ENCODE results near the gene OR7G2.

DNA sequence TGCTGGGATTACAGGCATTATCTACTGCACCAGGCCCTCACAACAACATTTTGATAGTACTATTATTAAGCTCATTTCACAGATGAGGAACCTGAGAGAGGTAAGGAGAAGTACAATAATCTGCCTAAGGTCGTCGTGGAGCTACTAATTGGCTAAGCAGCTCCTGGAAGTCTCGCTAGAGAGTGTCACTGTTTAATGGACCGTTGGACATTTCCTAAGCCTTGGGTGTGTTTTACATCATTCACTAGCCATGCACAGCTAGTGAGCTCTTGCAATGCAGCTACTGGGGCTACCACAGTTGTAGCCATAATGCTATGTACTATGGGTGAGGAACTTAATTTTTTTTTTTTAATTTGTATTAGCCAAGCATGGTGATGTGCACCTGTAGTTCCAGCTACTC lies 54.4 kb downstream of the OR7G2 start:
- TF ChIP-seq, protein P1, sequence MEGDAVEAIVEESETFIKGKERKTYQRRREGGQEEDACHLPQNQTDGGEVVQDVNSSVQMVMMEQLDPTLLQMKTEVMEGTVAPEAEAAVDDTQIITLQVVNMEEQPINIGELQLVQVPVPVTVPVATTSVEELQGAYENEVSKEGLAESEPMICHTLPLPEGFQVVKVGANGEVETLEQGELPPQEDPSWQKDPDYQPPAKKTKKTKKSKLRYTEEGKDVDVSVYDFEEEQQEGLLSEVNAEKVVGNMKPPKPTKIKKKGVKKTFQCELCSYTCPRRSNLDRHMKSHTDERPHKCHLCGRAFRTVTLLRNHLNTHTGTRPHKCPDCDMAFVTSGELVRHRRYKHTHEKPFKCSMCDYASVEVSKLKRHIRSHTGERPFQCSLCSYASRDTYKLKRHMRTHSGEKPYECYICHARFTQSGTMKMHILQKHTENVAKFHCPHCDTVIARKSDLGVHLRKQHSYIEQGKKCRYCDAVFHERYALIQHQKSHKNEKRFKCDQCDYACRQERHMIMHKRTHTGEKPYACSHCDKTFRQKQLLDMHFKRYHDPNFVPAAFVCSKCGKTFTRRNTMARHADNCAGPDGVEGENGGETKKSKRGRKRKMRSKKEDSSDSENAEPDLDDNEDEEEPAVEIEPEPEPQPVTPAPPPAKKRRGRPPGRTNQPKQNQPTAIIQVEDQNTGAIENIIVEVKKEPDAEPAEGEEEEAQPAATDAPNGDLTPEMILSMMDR (IDR thresholded peaks at IDR 0.05; ENCODE audit: insufficient read depth, low read length) = no peak
- no peak for TF ChIP-seq POLR2AphosphoS5 (IDR thresholded peaks at IDR 0.05; ENCODE audit: low read depth)
- TF ChIP-seq, protein P2, sequence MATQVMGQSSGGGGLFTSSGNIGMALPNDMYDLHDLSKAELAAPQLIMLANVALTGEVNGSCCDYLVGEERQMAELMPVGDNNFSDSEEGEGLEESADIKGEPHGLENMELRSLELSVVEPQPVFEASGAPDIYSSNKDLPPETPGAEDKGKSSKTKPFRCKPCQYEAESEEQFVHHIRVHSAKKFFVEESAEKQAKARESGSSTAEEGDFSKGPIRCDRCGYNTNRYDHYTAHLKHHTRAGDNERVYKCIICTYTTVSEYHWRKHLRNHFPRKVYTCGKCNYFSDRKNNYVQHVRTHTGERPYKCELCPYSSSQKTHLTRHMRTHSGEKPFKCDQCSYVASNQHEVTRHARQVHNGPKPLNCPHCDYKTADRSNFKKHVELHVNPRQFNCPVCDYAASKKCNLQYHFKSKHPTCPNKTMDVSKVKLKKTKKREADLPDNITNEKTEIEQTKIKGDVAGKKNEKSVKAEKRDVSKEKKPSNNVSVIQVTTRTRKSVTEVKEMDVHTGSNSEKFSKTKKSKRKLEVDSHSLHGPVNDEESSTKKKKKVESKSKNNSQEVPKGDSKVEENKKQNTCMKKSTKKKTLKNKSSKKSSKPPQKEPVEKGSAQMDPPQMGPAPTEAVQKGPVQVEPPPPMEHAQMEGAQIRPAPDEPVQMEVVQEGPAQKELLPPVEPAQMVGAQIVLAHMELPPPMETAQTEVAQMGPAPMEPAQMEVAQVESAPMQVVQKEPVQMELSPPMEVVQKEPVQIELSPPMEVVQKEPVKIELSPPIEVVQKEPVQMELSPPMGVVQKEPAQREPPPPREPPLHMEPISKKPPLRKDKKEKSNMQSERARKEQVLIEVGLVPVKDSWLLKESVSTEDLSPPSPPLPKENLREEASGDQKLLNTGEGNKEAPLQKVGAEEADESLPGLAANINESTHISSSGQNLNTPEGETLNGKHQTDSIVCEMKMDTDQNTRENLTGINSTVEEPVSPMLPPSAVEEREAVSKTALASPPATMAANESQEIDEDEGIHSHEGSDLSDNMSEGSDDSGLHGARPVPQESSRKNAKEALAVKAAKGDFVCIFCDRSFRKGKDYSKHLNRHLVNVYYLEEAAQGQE (IDR thresholded peaks at IDR 0.05; ENCODE audit: insufficient replicate concordance, low read depth) = no peak
